HEK293 (cell line): ENCODE measurements around the gene SRSF1.

Experiments used
- CTCF ChIA-PET: fragments of 350-600 bp; formaldehyde crosslinking; extraction: SDS; loops from one replicate; lab custom pipeline; 2021; ENCODE audit warnings: antibody characterized with exemption; lab: Yijun Ruan, JAX
- POLR2A ChIA-PET: fragments of 300-600 bp; formaldehyde crosslinking; extraction: SDS; loops from one replicate; lab custom pipeline; 2020; ENCODE audit warnings: antibody characterized with exemption, inconsistent platforms; lab: Yijun Ruan, JAX
- H3K27ac ChIP-seq: fragments of 200-500 bp; sonication (Bioruptor generic); 2 replicates; pipeline ENCODE4 v1.5.1; 2014; ENCODE audit warnings: low read depth, low read length, control low read depth, inconsistent platforms; ENCODE audit errors: extremely low read depth
- H3K36me3 ChIP-seq, 2 experiments: fragments of 200-500 bp in 1 of 2; sonication (Bioruptor generic) in 1 of 2; 1 replicate in 1 of 2; 2 replicates in 1 of 2; pipeline ENCODE4 v1.5.1; 2014 to 2017; ENCODE audit warnings: inconsistent platforms in 2 of 2, low read length in 2 of 2; ENCODE audit not compliant: control insufficient read depth in 2 of 2, insufficient read depth in 1 of 2
- H3K4me1 ChIP-seq: fragments of 200-500 bp; sonication (Bioruptor generic); 2 replicates; pipeline ENCODE4 v1.5.1; 2014; ENCODE audit warnings: mild to moderate bottlenecking, low read length, inconsistent platforms; ENCODE audit not compliant: control insufficient read depth, insufficient read depth
- H3K4me3 ChIP-seq: 2 replicates; pipeline ENCODE4 v1.5.1; 2011; ENCODE audit warnings: low read depth, mild to moderate bottlenecking, control low read depth, low read length, moderate library complexity
- H3K9me3 ChIP-seq: fragments of 200-500 bp; sonication (Bioruptor generic); 2 replicates; pipeline ENCODE4 v1.5.1; 2014; ENCODE audit warnings: low read depth, low read length, inconsistent platforms; ENCODE audit not compliant: control insufficient read depth, insufficient read depth
- BCL11B ChIP-seq: fragments of 450-650 bp; formaldehyde crosslinking; IDR thresholded peaks from 2 replicates; pipeline ENCODE4 v1.5.1; 2016; ENCODE audit warnings: low read depth, missing biosample characterization, missing genetic modification characterization
- HIC1 ChIP-seq: fragments of 450-650 bp; formaldehyde crosslinking; IDR thresholded peaks from 2 replicates; pipeline ENCODE4 v1.5.1; 2016; ENCODE audit warnings: missing biosample characterization, missing genetic modification characterization
- IKZF3 ChIP-seq: fragments of 450-650 bp; IDR thresholded peaks from 2 replicates; pipeline ENCODE4 v1.5.0; 2018; ENCODE audit warnings: missing biosample characterization, mild to moderate bottlenecking, missing genetic modification characterization, moderate library complexity
- RBAK ChIP-seq: fragments of 450-650 bp; formaldehyde crosslinking; IDR thresholded peaks from 2 replicates; pipeline ENCODE4 v1.5.1; 2016; ENCODE audit warnings: missing biosample characterization, missing genetic modification characterization
- SCRT2 ChIP-seq: fragments of 450-650 bp; formaldehyde crosslinking; IDR thresholded peaks from 2 replicates; pipeline ENCODE4 v1.5.1; 2016; ENCODE audit warnings: missing biosample characterization, missing genetic modification characterization
- TRIM28 ChIP-seq: IDR thresholded peaks from 2 replicates; pipeline ENCODE4 v1.6.1; 2011; ENCODE audit warnings: low read length, control low read depth, borderline replicate concordance
- ZBTB17 ChIP-seq: fragments of 450-650 bp; formaldehyde crosslinking; IDR thresholded peaks from 2 replicates; pipeline ENCODE4 v1.5.1; 2016; ENCODE audit warnings: missing biosample characterization, missing genetic modification characterization
- ZBTB20 ChIP-seq: fragments of 450-650 bp; formaldehyde crosslinking; IDR thresholded peaks from 2 replicates; pipeline ENCODE4 v1.5.1; 2016; ENCODE audit warnings: missing biosample characterization, missing genetic modification characterization
- ZFHX2 ChIP-seq: fragments of 450-650 bp; formaldehyde crosslinking; conservative IDR thresholded peaks from 2 replicates; pipeline ENCODE4 v1.5.1; 2016; ENCODE audit warnings: missing biosample characterization, missing genetic modification characterization
- ZNF10 ChIP-seq: fragments of 450-650 bp; formaldehyde crosslinking; IDR thresholded peaks from 2 replicates; pipeline ENCODE4 v1.5.1; 2017; ENCODE audit warnings: missing biosample characterization, missing genetic modification characterization
- ZNF24 ChIP-seq: fragments of 450-650 bp; formaldehyde crosslinking; IDR thresholded peaks from 2 replicates; pipeline ENCODE4 v1.5.1; 2016; ENCODE audit warnings: missing biosample characterization, missing genetic modification characterization
- ZNF311 ChIP-seq: fragments of 450-650 bp; formaldehyde crosslinking; IDR thresholded peaks from 2 replicates; pipeline ENCODE4 v1.5.1; 2017; ENCODE audit warnings: missing biosample characterization, missing genetic modification characterization, borderline replicate concordance
- ZNF398 ChIP-seq: fragments of 450-650 bp; formaldehyde crosslinking; IDR thresholded peaks from 2 replicates; pipeline ENCODE4 v1.5.1; 2017; ENCODE audit warnings: missing biosample characterization, missing genetic modification characterization
- ZNF530 ChIP-seq: fragments of 450-650 bp; formaldehyde crosslinking; IDR thresholded peaks from 2 replicates; pipeline ENCODE4 v1.5.1; 2016; ENCODE audit warnings: low read depth, missing biosample characterization, missing genetic modification characterization
- ZNF561 ChIP-seq: fragments of 450-650 bp; IDR thresholded peaks from 2 replicates; pipeline ENCODE4 v1.5.1; 2018; ENCODE audit warnings: missing biosample characterization, missing genetic modification characterization, borderline replicate concordance
- ZNF571 ChIP-seq: fragments of 450-650 bp; formaldehyde crosslinking; IDR thresholded peaks from 2 replicates; pipeline ENCODE4 v1.5.0; 2017; ENCODE audit warnings: missing biosample characterization, missing genetic modification characterization
- ZNF610 ChIP-seq: fragments of 450-650 bp; formaldehyde crosslinking; IDR thresholded peaks from 2 replicates; pipeline ENCODE4 v1.5.1; 2016; ENCODE audit warnings: missing biosample characterization, missing genetic modification characterization, borderline replicate concordance
- ZNF629 ChIP-seq: fragments of 450-650 bp; formaldehyde crosslinking; IDR thresholded peaks from 2 replicates; pipeline ENCODE4 v1.5.1; 2017; ENCODE audit warnings: missing biosample characterization, missing genetic modification characterization
- ZNF658 ChIP-seq: fragments of 450-650 bp; formaldehyde crosslinking; IDR thresholded peaks from 2 replicates; pipeline ENCODE4; 2016; ENCODE audit warnings: missing biosample characterization, missing genetic modification characterization
- ZNF692 ChIP-seq: fragments of 450-650 bp; formaldehyde crosslinking; IDR thresholded peaks from 2 replicates; pipeline ENCODE4 v1.5.1; 2016; ENCODE audit warnings: missing biosample characterization, missing genetic modification characterization
- TF ChIP-seq, protein P1 (sequence below): fragments of 450-650 bp; formaldehyde crosslinking; IDR thresholded peaks from 2 replicates; pipeline ENCODE4 v1.5.1; 2016; ENCODE audit warnings: missing biosample characterization, missing genetic modification characterization
- TF ChIP-seq, protein P2 (sequence below): sonication (generic); formaldehyde crosslinking; IDR thresholded peaks from 2 replicates; pipeline ENCODE4 v1.8.1; 2022; ENCODE audit warnings: mild to moderate bottlenecking, moderate library complexity, missing genetic modification reagents

Gene SRSF1

DNA sequence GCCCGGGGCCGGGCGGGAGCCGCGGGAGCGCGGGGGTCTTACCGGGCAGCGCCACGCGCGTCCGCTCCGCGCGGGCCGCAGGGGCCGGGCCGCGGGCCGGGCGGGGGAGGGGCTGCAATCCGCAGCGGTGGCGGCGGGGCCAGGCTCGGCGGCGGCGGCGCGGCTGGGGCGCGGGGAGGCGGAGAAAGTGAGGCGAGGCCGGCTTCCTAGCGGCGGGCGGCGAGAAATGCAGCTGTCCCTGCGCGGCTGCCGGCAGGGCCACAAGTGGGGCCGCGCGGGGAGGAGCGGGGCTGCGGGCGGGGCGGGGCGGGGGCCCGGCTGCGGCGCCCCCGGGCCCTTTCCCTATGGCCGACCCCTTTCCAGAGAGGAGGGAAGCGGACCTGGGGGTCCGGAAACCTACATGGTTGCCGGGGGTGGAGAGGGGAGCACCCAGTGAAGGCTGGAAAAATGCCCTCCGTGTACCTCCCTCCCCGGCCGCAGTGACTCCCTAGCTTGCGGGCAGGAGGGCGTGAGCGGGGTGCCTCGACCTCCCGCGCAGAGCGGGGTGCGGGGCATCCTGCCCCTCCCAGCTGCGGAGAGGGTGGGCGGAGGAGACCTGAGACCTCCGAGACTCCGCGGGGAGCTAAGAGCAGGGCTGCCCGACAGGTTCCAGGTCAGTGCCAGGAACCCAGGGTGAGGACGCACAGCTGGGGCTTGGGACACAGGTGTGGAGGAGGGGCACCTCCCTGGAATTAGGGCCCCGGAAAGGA is 51.7 kb downstream of the SRSF1 start, which contains the start of gene CUEDC1 (continued):
- TF ChIP-seq, protein P1, sequence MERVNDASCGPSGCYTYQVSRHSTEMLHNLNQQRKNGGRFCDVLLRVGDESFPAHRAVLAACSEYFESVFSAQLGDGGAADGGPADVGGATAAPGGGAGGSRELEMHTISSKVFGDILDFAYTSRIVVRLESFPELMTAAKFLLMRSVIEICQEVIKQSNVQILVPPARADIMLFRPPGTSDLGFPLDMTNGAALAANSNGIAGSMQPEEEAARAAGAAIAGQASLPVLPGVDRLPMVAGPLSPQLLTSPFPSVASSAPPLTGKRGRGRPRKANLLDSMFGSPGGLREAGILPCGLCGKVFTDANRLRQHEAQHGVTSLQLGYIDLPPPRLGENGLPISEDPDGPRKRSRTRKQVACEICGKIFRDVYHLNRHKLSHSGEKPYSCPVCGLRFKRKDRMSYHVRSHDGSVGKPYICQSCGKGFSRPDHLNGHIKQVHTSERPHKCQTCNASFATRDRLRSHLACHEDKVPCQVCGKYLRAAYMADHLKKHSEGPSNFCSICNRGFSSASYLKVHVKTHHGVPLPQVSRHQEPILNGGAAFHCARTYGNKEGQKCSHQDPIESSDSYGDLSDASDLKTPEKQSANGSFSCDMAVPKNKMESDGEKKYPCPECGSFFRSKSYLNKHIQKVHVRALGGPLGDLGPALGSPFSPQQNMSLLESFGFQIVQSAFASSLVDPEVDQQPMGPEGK (tag by site-specific recombination): peak; percentile 76
- TF ChIP-seq ZFHX2 (tag by site-specific recombination): peak; percentile 78
- TF ChIP-seq SCRT2 (tag by site-specific recombination): peak; percentile 67; the same call in 1 of the 2 replicates
- no peak for TF ChIP-seq ZNF629 (tag by site-specific recombination)
- TF ChIP-seq HIC1 (tag by site-specific recombination): peak; percentile 58; the same call in 1 of the 2 replicates
- TF ChIP-seq ZNF530 (tag by site-specific recombination): no peak
- no peak for TF ChIP-seq ZNF10 (tag by site-specific recombination)
- 0 out of 2 replicates have a peak, but pooled peaks have one; percentile 43 for TF ChIP-seq BCL11B (tag by site-specific recombination)
- TF ChIP-seq, protein P2, sequence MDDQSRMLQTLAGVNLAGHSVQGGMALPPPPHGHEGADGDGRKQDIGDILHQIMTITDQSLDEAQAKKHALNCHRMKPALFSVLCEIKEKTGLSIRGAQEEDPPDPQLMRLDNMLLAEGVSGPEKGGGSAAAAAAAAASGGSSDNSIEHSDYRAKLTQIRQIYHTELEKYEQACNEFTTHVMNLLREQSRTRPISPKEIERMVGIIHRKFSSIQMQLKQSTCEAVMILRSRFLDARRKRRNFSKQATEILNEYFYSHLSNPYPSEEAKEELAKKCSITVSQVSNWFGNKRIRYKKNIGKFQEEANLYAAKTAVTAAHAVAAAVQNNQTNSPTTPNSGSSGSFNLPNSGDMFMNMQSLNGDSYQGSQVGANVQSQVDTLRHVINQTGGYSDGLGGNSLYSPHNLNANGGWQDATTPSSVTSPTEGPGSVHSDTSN (CRISPR knock-in tag): 0 out of 2 replicates have a peak, but pooled peaks have one; percentile 38

GRCh38 chr17:57954397-57955182 is 52.5 kb downstream of the SRSF1 start:
- ChIA-PET CTCF (interaction anchor here (0.7 to 4.2 kb wide), 13 partner anchors 10 to 97 kb away, joined by 3 to 16 read pairs (median 5); no protein-coding TSS in a partner anchor), POLR2A (interaction anchor here (0.6 to 3.7 kb wide), 21 partner anchors 7 to 775 kb away, joined by 3 to 33 read pairs (median 5); partner anchors contain the start of genes DYNLL2, MRPS23, SRSF1 and VEZF1)
- H3K27ac ChIP-seq: peak overlapping the region; percentile 98
- peak overlapping the region; percentile 52 for H3K4me3 ChIP-seq
- peaks cover 45% of the 10 kb centered on the region for H3K4me1 ChIP-seq
- no peaks in the 10 kb centered on the region for H3K9me3 ChIP-seq
- H3K36me3 ChIP-seq: no peaks in the 10 kb centered on the region
- no peak for TF ChIP-seq RBAK (tag by site-specific recombination)
- TF ChIP-seq ZNF658 (tag by site-specific recombination): no peak
- TF ChIP-seq ZNF561 (tag by site-specific recombination): peak; percentile 56; the same call in 1 of the 2 replicates
- no peak for TF ChIP-seq ZNF571 (tag by site-specific recombination)
- TF ChIP-seq ZNF629 (tag by site-specific recombination): peak; percentile 75
- peak; percentile 95 for TF ChIP-seq IKZF3 (tag by site-specific recombination)
- TF ChIP-seq ZNF311 (tag by site-specific recombination): no peak
- TF ChIP-seq BCL11B (tag by site-specific recombination): peak; percentile 77
- TF ChIP-seq ZNF398: peak; percentile 89
- TF ChIP-seq ZBTB20 (tag by site-specific recombination): peak; percentile 79
- TF ChIP-seq ZNF24: 0 out of 2 replicates have a peak, but pooled peaks have one; percentile 17
- TF ChIP-seq ZNF692 (tag by site-specific recombination): 0 out of 2 replicates have a peak, but pooled peaks have one; percentile 46
- TF ChIP-seq ZBTB17 (tag by site-specific recombination): peak; percentile 61
- TF ChIP-seq, protein P2 (CRISPR knock-in tag): peak; percentile 91
- no peak for TF ChIP-seq TRIM28
- peak; percentile 26; the same call in 1 of the 2 replicates for TF ChIP-seq ZNF610
